IMR-90 (cell line): Measurements from ENCODE around the gene KRT76. TPM values are rescaled to one million over a fixed set of nuclear protein-coding genes. Genes with fewer than 3 reads are reported as not detected.

Experiments
- ATAC-seq: fragments of 200-7000 bp; cut with Tn5 transposase; 2 replicates; pipeline ENCODE4 v1.9.1; 2020; ENCODE audit warnings: low read depth, mild to moderate bottlenecking, moderate library complexity
- BruUV-seq: library from RNA; stranded (reverse); fragments of 400-500 nt; replicated peaks from 2 replicates; lab custom pipeline; 2021; lab: Mats Ljungman, UMichigan
- CTCF ChIA-PET: fragments of 300-600 bp; formaldehyde crosslinking; extraction: SDS; loops from one replicate; lab custom pipeline; 2021; ENCODE audit warnings: antibody characterized with exemption; lab: Yijun Ruan, JAX
- POLR2A ChIA-PET: fragments of 300-600 bp; sonication (Branson Sonifier 250); formaldehyde crosslinking; loops from one replicate; lab custom pipeline; 2022; ENCODE audit warnings: antibody characterized with exemption; ENCODE audit not compliant: unreplicated experiment; lab: Charles Lee
- DNase-seq: peaks from one replicate; pipeline ENCODE4 v3.0.0; 2013
- H2AFZ ChIP-seq: replicated peaks from 2 replicates; pipeline ENCODE3; 2013; ENCODE audit warnings: low read length, mild to moderate bottlenecking; ENCODE audit not compliant: poor library complexity
- H2AK5ac ChIP-seq: 2 replicates; pipeline ENCODE4 v1.6.1; 2013; ENCODE audit warnings: low read depth, low read length, inconsistent platforms
- H2AK9ac ChIP-seq: replicated peaks from 2 replicates; pipeline ENCODE3; 2013; ENCODE audit warnings: mild to moderate bottlenecking, low read depth, low read length, moderate library complexity; ENCODE audit not compliant: poor library complexity
- H2BK120ac ChIP-seq: 2 replicates; pipeline ENCODE4 v1.6.1; 2013; ENCODE audit warnings: low read depth, low read length, inconsistent platforms
- H2BK15ac ChIP-seq: 3 replicates; pipeline ENCODE4 v1.6.1; 2013; ENCODE audit warnings: low read depth, low read length, inconsistent platforms
- H2BK20ac ChIP-seq: 2 replicates; pipeline ENCODE4 v1.6.1; 2013; ENCODE audit warnings: low read depth, mild to moderate bottlenecking, inconsistent platforms, low read length, moderate library complexity
- H2BK5ac ChIP-seq: 2 replicates; pipeline ENCODE4 v1.6.1; 2013; ENCODE audit warnings: mild to moderate bottlenecking, low read depth, low read length, inconsistent platforms; ENCODE audit not compliant: poor library complexity, severe bottlenecking
- H3K14ac ChIP-seq: replicated peaks from 2 replicates; pipeline ENCODE4 v1.6.1; 2013; ENCODE audit warnings: low read depth, low read length, inconsistent platforms
- H3K18ac ChIP-seq: 2 replicates; pipeline ENCODE4 v1.6.1; 2013; ENCODE audit warnings: low read depth, low read length, control low read depth
- H3K23ac ChIP-seq: 2 replicates; pipeline ENCODE4 v1.6.1; 2013; ENCODE audit warnings: low read depth, low read length, inconsistent platforms
- H3K27ac ChIP-seq: 2 replicates; pipeline ENCODE4 v1.5.1; 2013; ENCODE audit warnings: mild to moderate bottlenecking, control low read depth, low read length; ENCODE audit not compliant: insufficient read depth
- H3K27me3 ChIP-seq: 2 replicates; pipeline ENCODE4 v1.6.1; 2013; ENCODE audit warnings: low read length; ENCODE audit not compliant: control insufficient read depth, insufficient read depth
- H3K36me3 ChIP-seq: 2 replicates; pipeline ENCODE4 v1.6.1; 2013; ENCODE audit warnings: low read length, mixed read lengths; ENCODE audit not compliant: control insufficient read depth, insufficient read depth
- H3K4ac ChIP-seq: 2 replicates; pipeline ENCODE4 v1.6.1; 2013; ENCODE audit warnings: low read depth, low read length, inconsistent platforms
- H3K4me1 ChIP-seq: 2 replicates; pipeline ENCODE4 v1.6.1; 2013; ENCODE audit warnings: low read length, mixed read lengths; ENCODE audit not compliant: control insufficient read depth, insufficient read depth
- H3K4me2 ChIP-seq: 2 replicates; pipeline ENCODE4 v1.6.1; 2013; ENCODE audit warnings: low read depth, mild to moderate bottlenecking, control low read depth, low read length, moderate library complexity
- H3K4me3 ChIP-seq: 2 replicates; pipeline ENCODE4 v1.5.1; 2013; ENCODE audit warnings: low read depth, mild to moderate bottlenecking, control low read depth, low read length, moderate library complexity; ENCODE audit not compliant: insufficient read depth
- H3K56ac ChIP-seq: 2 replicates; pipeline ENCODE4 v1.6.1; 2013; ENCODE audit warnings: low read length, inconsistent platforms; ENCODE audit not compliant: insufficient read depth; ENCODE audit errors: extremely low read depth
- H3K79me1 ChIP-seq, 2 experiments: 2 replicates each; pipeline ENCODE4 v1.6.1; 2013; ENCODE audit warnings: low read length in 2 of 2, inconsistent platforms in 1 of 2, low read depth in 1 of 2
- H3K9ac ChIP-seq: 2 replicates; pipeline ENCODE4 v1.6.1; 2013; ENCODE audit warnings: low read depth, low read length, control low read depth
- H3K9me1 ChIP-seq: 2 replicates; pipeline ENCODE4 v1.6.1; 2013; ENCODE audit warnings: low read length, inconsistent platforms; ENCODE audit not compliant: insufficient read depth
- H3K9me3 ChIP-seq: 2 replicates; pipeline ENCODE4 v1.6.1; 2013; ENCODE audit warnings: low read length; ENCODE audit not compliant: control insufficient read depth, insufficient read depth
- H4K20me1 ChIP-seq: 2 replicates; pipeline ENCODE4 v1.6.1; 2013; ENCODE audit warnings: low read length, inconsistent platforms; ENCODE audit not compliant: insufficient read depth
- H4K5ac ChIP-seq: 2 replicates; pipeline ENCODE4 v1.6.1; 2013; ENCODE audit warnings: mild to moderate bottlenecking, low read depth, low read length, control low read depth
- H4K8ac ChIP-seq, 2 experiments: 2 replicates each; pipeline ENCODE4 v1.6.1; 2013; ENCODE audit warnings: low read depth in 2 of 2, low read length in 2 of 2, control low read depth in 1 of 2, inconsistent platforms in 1 of 2
- H4K91ac ChIP-seq: 2 replicates; pipeline ENCODE4 v1.6.1; 2013; ENCODE audit warnings: low read depth, low read length, inconsistent platforms; ENCODE audit not compliant: insufficient read depth
- CEBPB ChIP-seq: IDR thresholded peaks from 2 replicates; pipeline ENCODE4 v1.6.1; 2012; ENCODE audit warnings: low read depth, low read length, improper control_type of control experiment
- ELK1 ChIP-seq: fragments of 150-350 bp; IDR thresholded peaks from 2 replicates; pipeline ENCODE4 v1.6.1; 2016; ENCODE audit warnings: low read depth, mild to moderate bottlenecking, low read length, moderate library complexity, borderline replicate concordance
- MAZ ChIP-seq: IDR thresholded peaks from 2 replicates; pipeline ENCODE4 v1.6.1; 2012; ENCODE audit warnings: low read depth, mild to moderate bottlenecking, low read length, improper control_type of control experiment, moderate library complexity, borderline replicate concordance
- NFE2L2 ChIP-seq: fragments of 150-350 bp; IDR thresholded peaks from 2 replicates; pipeline ENCODE4 v1.6.1; 2016; ENCODE audit warnings: low read depth, mild to moderate bottlenecking, low read length
- RFX5 ChIP-seq: IDR thresholded peaks from 2 replicates; pipeline ENCODE4 v1.8.0; 2012; ENCODE audit warnings: low read depth, mild to moderate bottlenecking, low read length, moderate library complexity
- SMC3 ChIP-seq: fragments of 150-350 bp; IDR thresholded peaks from 2 replicates; pipeline ENCODE4 v1.6.1; 2016; ENCODE audit warnings: low read depth, mild to moderate bottlenecking, antibody characterized with exemption, low read length, moderate library complexity
- WGBS, 2 experiments: methylation state at CpG; one replicate each; pipeline versions ENCODE4 v1.1.5 to v1.1.7; 2013; ENCODE audit warnings: missing lambda C conversion rate in 2 of 2; ENCODE audit not compliant: insufficient read length in 1 of 2; ENCODE audit errors: extremely low coverage in 2 of 2; 5-methylcytosine and 5-hydroxymethylcytosine counted together
- dilution Hi-C: fragments of 300-500 bp; cut with HindIII; formaldehyde crosslinking; loops from one replicate; pipeline ENCODE4 v1.14.3; 2018; ENCODE audit warnings: low sequenced_read_pairs; ENCODE audit not compliant: unreplicated experiment
- in situ Hi-C: fragments of 300-500 bp; cut with MboI; formaldehyde crosslinking; loops from 3 replicates; pipeline ENCODE4 v1.14.3; 2019; ENCODE audit warnings: low sequenced_read_pairs, inconsistent platforms, mixed read lengths
- intact Hi-C: fragments of 100-400 bp; cut with micrococcal nuclease; formaldehyde crosslinking; loops from 2 replicates; pipeline ENCODE4 v1.10.0; 2022
- polyA plus RNA-seq, 3 experiments: library from polyadenylated mRNA; depleted of rRNA; stranded (reverse); fragments of >200 nt; gene quantifications; 2 replicates each; pipeline ENCODE4 v1.2.3, GENCODE V29; 2012; ENCODE audit warnings: low replicate concordance in 1 of 3
- total RNA-seq: library from RNA; depleted of rRNA; stranded (reverse); fragments of >200 nt; gene quantifications from 2 replicates; pipeline ENCODE4 v1.2.3, GENCODE V29; 2012

KRT76 gene
- total and polyA plus RNA-seq, 2 of the 4 experiments (the other 2 are of a cell fraction): not detected

DNA sequence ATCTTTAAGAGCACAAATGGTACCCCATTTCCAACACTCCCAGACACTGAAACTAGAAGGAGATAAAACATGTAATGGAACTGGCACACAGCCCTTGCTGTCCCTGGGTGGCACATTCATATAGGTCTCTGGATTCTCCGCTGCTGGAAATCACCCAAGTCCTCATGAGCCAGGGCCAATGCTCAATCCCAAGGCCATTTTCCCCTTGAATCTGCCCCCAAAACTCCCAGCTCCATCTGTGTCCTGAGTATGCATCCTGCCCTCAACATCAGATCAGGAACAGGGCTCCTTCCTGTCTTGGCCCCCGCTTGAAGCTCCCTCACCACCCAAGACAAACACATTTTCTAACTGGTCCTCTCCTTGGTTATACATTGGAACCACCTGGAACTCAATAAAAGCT lies 24.6 kb downstream of the KRT76 start:
- CTCF ChIA-PET: no interaction called here
- H3K4me3 ChIP-seq: no peak overlapping the region
- 80% methylated on average over 1 of the region's 2 CpGs; no CpG with 5 or more reads in 1 of the 2 experiments for WGBS, 2 experiments
- H3K9me1 ChIP-seq: no peaks in the 10 kb centered on the region
- H3K27ac ChIP-seq: no peak overlapping the region
- intact Hi-C loops: no loop called here
- no peak for ATAC-seq
- no peak overlapping the region for H2AFZ ChIP-seq
- no peaks in the 10 kb centered on the region for H3K79me1 ChIP-seq
- no peak overlapping the region for H3K14ac ChIP-seq
- H2BK20ac ChIP-seq: no peak overlapping the region
- H4K5ac ChIP-seq: no peak overlapping the region
- H2BK120ac ChIP-seq: no peak overlapping the region
- no peak overlapping the region for H2BK5ac ChIP-seq
- in situ Hi-C loops: no loop called here
- H2AK5ac ChIP-seq: no peak overlapping the region
- no TSS peak for BruUV-seq
- DNase-seq: no peak
- POLR2A ChIA-PET: no interaction called here
- H3K36me3 ChIP-seq: no peaks in the 10 kb centered on the region
- H4K8ac ChIP-seq: no peak overlapping the region
- no peaks in the 10 kb centered on the region for H4K20me1 ChIP-seq
- no peak overlapping the region for H3K56ac ChIP-seq
- no peak overlapping the region for H3K9ac ChIP-seq
- no peaks in the 10 kb centered on the region for H3K9me3 ChIP-seq
- no peak overlapping the region for H3K23ac ChIP-seq
- H3K4ac ChIP-seq: no peak overlapping the region
- H4K91ac ChIP-seq: no peak overlapping the region
- H3K4me1 ChIP-seq: no peaks in the 10 kb centered on the region
- no peak overlapping the region for H3K18ac ChIP-seq
- no peak overlapping the region for H2AK9ac ChIP-seq
- TF ChIP-seq ELK1: no peak
- no peak for TF ChIP-seq MAZ
- no peak for TF ChIP-seq CEBPB
- TF ChIP-seq SMC3: no peak
- no peak for TF ChIP-seq NFE2L2
- no peak for TF ChIP-seq RFX5
- H3K4me2 ChIP-seq: no peak overlapping the region
- no peak overlapping the region for H2BK15ac ChIP-seq
- H3K27me3 ChIP-seq: no peaks in the 10 kb centered on the region; the same call in none of the 2 replicates
- dilution Hi-C loops: no loop called here
